GM18870 (cell line): ENCODE results near the gene TANGO6.
A peak's percentile ranks its signal among the peaks of the same experiment; 100 is the strongest.
"Not testable (repeated sequence)": the region's sequence is repeated elsewhere in the genome, so short reads cannot be mapped to it uniquely, and the experiment has no call there.

ENCODE experiments used
- ATAC-seq: cut with Tn5 transposase; IDR thresholded peaks from one replicate; pipeline ENCODE4 v1.9.1; 2021; ENCODE audit warnings: moderate library complexity; ENCODE audit not compliant: unreplicated experiment

The TANGO6 gene

DNA sequence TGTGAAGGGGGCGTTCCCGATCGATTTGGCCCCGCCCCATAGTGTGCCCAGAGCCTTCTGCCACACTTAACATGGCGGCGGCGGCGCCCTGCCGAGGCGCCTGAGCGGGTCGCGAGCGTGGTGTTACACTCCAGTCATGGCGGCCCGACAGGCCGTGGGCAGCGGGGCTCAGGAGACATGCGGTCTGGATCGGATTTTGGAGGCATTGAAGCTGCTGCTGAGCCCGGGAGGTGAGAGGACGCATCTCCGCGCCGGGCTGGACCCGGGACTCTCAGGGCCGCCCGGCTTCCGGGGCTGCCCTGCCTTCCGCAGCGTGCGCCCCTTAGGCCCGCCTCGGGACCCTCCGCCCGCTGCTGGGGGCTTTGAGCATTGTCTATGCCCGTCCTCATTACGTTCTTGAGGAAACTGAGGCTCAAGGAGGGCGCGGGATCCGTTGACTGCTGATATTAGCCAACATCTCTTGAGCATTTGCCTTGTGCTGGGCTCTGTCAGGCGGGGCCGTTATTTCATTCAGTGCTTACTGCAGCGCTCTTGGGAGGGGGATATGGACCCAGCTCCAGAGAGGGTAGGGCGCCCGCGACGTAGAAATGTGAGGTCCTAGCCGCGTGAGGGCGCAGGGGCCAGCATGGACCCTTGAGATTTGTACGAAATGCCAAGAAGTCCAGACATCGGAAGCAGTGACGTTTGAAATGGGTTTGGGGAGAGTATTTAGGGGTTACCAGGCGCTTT lies at the start of gene TANGO6:
TSS of gene TANGO6 (plus strand) at position 50 of the 729 bp plus-strand sequence. CDS start at position 137, 87 bp downstream.
- ATAC-seq, result peak; percentile 61

DNA sequence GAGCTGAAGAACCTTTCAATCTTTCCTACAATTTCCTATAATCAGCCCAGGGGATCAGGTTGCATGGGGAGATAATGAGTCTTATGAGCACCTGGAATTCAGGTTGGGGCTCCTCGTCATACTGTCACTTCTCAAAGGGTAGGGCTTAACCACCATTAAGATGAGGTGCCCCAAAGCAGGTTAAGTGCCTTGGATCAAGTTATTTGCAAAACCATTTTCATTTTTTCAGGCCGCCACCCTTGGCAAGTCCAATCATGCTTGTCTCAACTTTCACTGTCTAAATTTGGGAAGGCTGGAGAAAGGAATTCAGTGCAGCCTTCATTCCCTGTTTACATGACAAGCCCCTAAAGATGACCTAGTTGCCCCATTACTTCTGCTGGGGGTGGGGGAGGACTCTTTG lies 44.9 kb upstream of the TANGO6 start:
- no peak for ATAC-seq

DNA sequence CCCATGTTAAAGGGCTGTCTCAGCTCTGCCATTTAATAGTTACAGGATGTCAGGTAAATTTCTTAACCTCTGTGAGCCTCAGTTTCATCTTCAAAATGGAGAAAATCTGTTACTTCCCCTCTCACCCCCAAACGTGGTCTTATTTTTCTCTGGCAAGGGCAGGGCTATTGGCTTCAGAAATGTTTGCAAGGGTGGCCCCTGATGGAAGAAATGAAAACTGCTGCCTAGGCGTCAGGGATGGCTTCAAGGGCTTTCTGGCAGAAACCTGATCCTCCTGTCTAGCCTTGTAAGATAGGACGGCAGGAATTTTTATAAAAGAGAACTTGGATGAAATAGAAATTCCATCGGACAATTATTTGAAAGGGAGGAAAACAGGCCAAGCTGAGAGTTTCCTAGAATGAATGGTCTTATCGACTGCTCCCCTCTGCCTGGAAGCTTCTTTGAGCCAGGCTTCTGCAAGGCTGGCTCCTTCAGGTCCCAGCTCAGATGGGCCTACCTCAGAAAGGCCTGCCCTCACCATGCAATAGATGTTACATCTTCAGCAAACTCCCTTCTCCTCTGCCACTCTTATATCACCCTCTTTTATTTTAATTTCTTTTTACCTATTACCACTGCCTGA lies 43.0 kb upstream of the TANGO6 start:
- no peak for ATAC-seq

DNA sequence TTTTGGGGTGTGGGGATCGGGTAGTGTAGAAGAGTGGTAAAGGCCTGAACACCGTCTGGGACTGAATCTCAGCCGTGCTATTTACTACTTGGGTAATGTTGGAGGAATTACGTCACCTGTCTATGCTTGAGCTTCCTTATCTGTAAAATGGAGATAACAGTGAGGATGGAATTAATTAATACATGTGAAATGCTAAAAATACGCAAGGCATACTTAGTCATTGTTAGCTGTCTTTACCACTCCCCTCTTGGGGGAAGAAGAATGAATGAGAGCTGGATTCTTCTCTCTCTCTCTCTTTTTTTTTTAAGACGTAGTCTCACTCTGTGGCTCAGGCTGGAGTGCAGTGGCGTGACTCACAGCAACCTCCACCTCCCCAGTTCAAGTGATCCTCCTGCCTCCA lies 41.1 kb upstream of the TANGO6 start:
- no peak for ATAC-seq

DNA sequence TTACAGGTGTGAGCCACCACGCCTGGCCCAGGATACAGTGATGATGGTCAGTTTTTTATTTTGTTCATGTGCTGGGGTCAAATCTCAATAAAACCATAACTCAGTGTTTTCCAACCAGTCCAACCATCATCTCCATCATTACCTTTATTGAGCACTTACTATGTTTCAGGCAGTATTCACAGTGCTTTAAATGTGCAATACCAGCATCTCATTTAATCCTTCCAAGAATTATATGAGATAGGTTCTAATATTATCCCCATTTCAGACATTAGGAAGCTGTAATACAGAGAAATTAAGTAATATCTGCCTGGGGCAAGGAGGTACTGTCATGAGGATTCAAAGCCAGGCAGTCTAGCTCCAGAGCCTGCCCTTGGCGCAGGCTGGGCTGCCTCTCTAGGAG lies 36.9 kb upstream of the TANGO6 start:
- ATAC-seq, result no peak

DNA sequence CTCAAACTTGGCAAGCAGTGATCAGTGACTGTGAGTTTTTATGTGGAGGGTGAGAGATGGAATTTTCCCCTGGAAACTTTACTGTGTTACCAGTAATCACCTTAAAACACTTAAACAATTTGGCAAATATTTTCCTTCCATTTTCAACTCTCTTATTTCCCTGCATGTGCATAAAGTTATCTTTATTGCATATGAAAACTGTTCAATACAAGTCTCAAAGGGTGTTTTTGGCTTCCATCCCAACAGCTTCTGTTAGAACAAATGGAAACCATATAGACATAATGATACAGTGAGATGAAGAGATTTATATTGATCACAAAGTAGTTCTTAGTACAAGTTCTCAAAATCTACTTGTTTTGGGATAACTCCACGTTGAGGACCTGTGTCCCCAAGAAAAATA lies 36.4 kb upstream of the TANGO6 start:
- ATAC-seq, result no peak

DNA sequence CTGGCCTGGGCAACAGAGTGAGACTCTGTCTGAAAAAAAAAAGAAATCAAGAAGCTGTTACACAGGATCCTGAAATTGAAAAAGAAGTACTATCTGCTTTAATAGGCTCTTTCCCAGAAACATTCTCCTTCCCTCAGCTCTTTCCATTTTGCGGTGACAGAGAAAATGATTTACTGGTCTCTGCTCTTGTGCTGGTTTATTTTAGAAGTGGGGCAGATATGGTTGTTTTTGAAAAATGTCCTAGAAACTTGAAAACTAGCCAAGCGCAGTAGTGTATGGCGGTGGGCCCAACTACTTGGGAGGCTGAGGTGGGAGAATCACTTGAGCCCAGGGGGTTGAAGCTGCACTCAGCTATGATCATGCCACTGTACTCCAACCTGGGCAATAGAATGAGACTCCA lies 28.8 kb upstream of the TANGO6 start:
- ATAC-seq, result no peak

DNA sequence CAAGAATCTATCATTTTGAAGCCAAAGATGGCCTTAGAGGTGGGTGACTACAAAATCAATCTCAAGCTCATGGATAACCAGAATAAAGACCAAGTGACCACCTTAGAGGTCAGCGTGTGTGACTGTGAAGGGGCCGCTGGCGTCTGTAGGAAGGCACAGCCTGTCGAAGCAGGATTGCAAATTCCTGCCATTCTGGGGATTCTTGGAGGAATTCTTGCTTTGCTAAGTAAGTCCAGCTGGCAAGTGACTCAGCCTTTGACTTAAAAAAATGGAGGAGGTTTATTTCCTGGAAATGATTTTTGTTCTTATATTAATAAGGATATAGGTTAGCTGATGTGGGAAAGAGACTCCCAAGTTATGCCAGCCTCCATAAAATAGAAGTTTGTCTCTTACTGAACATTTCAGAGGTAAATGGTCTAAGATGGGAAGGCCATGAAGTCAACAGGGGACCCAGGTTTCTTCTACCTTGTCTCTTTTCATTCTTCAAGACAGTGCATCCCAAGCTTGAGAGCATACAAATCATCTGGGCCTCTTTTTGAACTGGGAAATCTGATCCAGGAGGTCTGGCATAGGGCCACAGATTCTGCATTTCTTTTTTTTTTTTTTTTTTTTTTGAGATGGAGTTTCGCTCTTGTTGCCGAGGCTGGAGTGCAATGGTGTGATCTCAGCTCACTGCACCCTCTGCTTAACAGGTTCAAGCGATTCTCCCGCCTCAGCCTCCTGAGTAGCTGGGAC lies 19.8 kb upstream of the TANGO6 start:
- no peak for ATAC-seq

DNA sequence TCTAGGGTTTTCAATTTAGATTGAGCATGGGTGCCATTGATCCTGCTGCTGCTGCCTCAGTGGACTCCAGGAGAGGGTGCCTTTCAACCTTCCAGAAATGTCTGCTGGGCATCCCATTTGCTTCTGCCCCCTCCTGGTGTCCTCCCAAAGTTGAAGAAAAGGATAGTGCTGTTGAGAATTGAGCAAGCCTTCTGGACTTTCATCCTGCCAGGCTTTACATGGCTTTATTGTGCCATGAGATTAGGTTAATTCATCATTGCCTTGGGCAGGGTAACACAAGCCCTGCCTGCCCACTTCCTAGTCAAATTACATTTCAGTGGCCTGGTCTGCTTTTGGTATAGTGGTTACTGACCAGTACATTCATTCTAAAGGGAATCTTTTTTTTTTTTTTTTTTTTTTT lies 17.9 kb upstream of the TANGO6 start:
- ATAC-seq, result no peak

DNA sequence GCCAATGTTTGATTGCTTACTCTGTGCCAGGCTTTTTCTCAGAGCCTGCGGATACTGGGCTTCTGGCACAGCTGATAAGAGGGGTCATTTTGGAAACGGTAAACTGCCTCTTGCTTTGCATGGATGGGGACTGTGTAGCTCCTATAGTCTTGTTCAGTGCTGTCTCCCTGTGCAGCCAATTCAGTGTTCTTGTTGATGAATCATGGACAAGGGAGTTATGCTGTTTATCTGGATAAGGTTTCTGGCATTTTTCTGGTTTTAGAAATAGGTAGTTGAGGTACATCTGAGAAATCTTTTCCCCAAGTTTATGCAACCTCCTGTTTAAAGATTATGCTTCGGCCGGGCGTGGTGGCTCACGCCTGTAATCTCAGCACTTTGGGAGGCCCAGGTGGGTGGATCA lies 16.7 kb upstream of the TANGO6 start:
- ATAC-seq, result no peak

DNA sequence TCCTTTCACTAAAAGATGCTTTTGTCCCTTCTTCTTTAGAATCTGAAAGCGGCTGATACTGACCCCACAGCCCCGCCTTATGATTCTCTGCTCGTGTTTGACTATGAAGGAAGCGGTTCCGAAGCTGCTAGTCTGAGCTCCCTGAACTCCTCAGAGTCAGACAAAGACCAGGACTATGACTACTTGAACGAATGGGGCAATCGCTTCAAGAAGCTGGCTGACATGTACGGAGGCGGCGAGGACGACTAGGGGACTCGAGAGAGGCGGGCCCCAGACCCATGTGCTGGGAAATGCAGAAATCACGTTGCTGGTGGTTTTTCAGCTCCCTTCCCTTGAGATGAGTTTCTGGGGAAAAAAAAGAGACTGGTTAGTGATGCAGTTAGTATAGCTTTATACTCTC lies 10.1 kb upstream of the TANGO6 start:
- ATAC-seq, result no peak

DNA sequence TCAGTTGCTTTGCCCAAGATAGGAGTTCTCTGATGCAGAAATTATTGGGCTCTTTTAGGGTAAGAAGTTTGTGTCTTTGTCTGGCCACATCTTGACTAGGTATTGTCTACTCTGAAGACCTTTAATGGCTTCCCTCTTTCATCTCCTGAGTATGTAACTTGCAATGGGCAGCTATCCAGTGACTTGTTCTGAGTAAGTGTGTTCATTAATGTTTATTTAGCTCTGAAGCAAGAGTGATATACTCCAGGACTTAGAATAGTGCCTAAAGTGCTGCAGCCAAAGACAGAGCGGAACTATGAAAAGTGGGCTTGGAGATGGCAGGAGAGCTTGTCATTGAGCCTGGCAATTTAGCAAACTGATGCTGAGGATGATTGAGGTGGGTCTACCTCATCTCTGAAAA lies 8.8 kb upstream of the TANGO6 start:
- no peak for ATAC-seq

DNA sequence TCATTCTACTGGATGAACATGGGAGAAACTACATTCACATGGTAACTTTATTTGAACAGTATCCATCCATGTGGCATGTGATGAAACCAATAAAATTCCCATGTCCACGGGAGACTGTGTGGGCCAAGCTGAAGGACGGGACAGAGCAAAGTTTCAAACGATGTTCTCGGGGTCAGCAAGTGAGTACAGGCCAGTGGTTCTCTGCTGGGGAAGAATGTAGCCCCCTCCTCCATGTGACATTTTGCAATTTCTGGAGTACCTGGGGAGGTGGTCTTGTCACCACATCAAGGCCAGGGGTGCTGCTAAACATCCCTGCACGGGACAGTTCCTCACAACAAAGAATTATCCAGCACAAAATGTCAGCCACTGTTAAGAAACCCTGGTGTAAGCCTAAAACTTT lies 7.4 kb upstream of the TANGO6 start:
- ATAC-seq, result no peak

DNA sequence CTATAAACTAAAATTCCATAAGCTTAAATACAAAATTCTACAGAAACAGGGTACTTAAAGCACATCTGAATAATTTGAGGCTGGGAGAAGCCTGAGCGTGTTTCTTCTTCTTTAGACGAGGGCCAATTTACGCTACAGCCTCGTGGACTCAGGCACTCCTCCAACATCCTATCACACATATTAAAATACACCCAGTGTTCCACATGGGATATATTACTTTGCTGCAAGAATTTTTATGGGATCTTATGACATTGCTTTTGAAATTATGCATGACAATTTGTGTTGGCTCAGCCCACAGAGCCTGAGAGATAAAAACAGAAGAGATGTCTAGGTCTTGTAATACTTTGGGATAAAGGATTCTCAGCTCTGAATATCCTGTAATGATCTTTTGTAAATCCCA lies 3.5 kb upstream of the TANGO6 start:
- no peak for ATAC-seq

DNA sequence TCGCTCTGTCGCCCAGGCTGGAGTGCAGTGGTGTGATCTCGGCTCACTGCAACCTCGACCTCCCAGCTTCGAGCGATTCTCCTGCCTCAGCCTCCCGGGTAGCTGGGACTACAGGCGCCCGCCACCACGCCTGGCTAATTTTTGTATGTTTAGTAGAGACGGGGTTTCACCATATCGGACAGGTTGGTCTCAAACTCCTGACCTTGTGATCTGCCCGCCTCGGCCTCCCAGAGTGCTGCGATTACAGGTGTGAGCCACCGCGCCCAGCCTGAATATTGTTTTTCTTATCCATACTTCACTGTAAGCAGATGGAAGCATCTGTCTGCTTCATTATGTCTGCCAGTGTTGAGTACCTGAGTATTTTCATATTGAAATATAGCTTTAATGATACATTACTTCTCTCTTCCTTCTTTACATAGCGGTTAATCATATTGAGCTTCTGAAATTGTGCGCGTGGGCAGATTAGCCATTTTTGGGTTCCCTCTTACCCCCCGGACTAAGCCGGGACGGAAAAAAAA lies 308 bp upstream of the TANGO6 start:
- ATAC-seq, result not testable (repeated sequence)

DNA sequence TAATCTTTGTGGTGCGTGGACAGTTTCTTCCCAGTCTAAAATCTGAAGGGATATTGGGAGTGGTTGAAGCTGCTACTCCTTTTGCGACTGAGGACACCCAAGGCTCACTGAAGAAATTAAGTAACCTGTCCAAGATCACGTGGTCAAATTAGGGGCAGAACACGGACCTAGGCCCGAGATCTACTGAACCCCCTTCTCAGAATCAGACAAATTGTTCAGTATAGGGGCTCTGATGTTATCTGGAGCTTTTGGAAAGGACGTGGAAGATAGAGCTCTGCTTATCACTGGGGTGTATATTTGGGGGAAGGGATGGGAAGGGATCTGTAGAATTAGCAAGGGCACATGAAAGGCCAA lies 857 bp downstream of the TANGO6 start:
- ATAC-seq, result no peak

DNA sequence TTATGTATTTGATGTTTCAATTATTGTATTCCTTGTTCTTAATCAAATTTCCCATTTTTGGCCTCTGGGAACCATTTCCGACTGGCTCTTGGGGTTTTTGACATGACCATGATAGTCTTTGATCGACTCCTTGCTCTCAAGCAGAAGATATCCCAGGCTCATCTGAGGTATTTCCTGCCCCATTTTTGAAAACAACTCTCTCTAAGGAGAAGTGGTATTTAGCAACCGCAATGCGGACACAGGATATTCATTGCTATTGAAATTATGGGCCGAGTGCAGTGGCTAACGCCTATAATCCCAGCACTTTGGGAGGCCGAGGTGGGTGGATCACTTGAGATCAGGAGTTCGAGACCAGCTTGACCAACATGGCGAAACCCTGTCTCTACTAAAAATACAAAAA lies 5.5 kb downstream of the TANGO6 start:
- no peak for ATAC-seq

DNA sequence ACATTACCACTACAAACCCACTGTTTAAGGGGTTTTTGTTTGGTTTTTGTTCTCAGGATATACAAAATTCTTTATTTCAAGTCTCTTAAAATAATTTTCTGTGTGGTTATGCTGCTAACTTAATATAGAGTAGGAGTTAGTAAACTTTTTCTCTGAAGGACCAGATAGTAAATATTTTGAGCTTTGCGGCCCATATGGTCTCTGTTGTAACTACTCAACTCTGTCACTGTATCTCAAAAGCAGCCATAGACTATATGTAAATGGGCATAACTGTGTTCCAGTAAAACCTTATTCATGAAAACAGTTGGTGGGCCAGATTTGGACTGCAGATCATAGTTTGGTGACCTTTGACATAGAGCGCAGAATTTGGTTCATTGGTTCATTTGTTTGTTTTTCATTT lies 7.2 kb downstream of the TANGO6 start:
- ATAC-seq, result no peak

DNA sequence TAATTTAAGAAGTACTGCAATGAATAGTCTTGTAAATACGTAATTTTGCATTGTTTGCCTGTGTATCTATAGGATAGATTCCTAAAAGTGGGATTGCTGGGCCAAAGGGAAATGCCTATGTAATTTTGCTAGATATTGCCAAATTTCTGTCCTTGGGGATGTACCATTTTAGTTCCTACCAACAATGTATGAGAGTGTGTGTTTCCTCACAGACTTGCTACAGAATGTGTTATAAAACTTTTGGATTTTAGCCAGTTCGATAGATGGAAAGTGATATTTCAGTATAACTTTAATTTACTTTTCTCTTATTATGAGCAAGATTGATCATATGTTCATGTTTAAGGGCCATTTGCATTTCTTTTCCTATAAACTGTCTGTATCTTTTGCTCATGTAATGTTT lies 8.3 kb downstream of the TANGO6 start:
- ATAC-seq, result no peak

DNA sequence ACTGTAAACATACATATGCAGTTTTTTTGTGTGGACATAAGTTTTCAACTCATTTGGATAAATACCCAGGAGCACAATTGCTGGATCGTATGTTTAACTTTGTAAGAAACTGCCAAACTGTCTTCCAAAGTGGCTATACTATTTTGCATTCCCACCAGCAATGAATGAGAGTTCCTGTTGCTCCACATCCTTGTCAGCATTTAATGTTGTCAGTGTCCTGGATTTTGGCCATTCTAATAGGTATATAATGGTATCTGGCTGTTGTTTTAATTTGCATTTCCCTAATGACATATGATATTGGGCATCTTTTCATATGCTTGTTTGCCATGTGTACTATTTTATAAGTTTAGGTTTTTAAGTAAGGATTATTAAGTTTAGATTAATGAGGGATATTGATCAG lies 14.1 kb downstream of the TANGO6 start:
- ATAC-seq, result no peak

DNA sequence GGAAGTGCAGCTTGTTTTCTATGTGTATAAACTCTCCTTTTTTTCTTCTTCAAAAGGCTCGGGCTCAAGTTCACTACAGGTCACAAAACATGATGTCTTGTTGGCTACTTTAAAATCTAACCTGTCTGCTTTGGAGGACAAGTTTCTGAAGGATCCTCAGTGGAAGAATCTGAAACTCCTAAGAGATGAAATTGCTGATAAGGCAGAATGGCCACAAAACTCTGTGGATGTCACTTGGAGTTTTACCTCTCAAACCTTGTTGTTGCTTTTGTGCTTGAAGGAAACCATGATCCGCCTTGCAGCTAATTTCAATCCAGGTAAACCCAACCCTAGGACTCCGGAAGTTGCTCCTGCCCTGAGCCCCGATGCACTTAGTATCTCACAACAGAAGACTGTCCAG lies 16.5 kb downstream of the TANGO6 start:
- no peak for ATAC-seq
